Measurements from ENCODE around the gene PCNX2.

GRCh38 chr1:232996143-232996542 lies 299.4 kb downstream of the PCNX2 start:
- TF ChIP-seq RARB (CRISPR knock-in tag; IDR thresholded peaks at IDR 0.05) (no peak), CREB5 (CRISPR knock-in tag; IDR thresholded peaks at IDR 0.05; ENCODE audit: low read depth) (no peak), ZC3H10 (CRISPR knock-in tag; IDR thresholded peaks at IDR 0.05) (no peak), CSDC2 (CRISPR knock-in tag; IDR thresholded peaks at IDR 0.05) (no peak), ZFP30 (CRISPR knock-in tag; IDR thresholded peaks at IDR 0.05) (no peak), PATZ1 (CRISPR knock-in tag; IDR thresholded peaks at IDR 0.05; ENCODE audit: borderline replicate concordance) (no peak), CSRNP3 (CRISPR knock-in tag; IDR thresholded peaks at IDR 0.05) (no peak), BACH2 (CRISPR knock-in tag; IDR thresholded peaks at IDR 0.05; ENCODE audit: borderline replicate concordance) (no peak), ISL1 (CRISPR knock-in tag; IDR thresholded peaks at IDR 0.05) (no peak), ARNTL (CRISPR knock-in tag; IDR thresholded peaks at IDR 0.05; ENCODE audit: borderline replicate concordance, low read depth) (no peak)
